Measurements from ENCODE around the gene CCDC28A. TPM values are rescaled to one million over a fixed set of nuclear protein-coding genes. Genes with fewer than 3 reads are reported as not detected.

Gene CCDC28A
- total RNA-seq, 2 donors from 2014 or later = 13.3 to 30.7 TPM

GRCh38 chr6:138803861-138804260 is 30.3 kb downstream of the CCDC28A start:
- no peak for TF ChIP-seq CTCF (IDR thresholded peaks at IDR 0.05)
- Histone ChIP-seq H3K9ac (ENCODE audit: low read depth in 2 of 2, low read length in 2 of 2) (no peak overlapping the region), H3K27ac (no peak overlapping the region), H3K27me3 (no peaks in the 10 kb centered on the region), H3K36me3 (no peaks in the 10 kb centered on the region), H3K4me1 (no peaks in the 10 kb centered on the region), H3K9me3 (no peaks in the 10 kb centered on the region), H3K4me3 (no peak overlapping the region)
- intact Hi-C loops (cut with DNase I) = no loop called here
- DNase-seq = no peak

GRCh38 chr6:138805016-138805765 is 31.6 kb downstream of the CCDC28A start:
- no peak for TF ChIP-seq CTCF (IDR thresholded peaks at IDR 0.05)
- H3K36me3 ChIP-seq = no peaks in the 10 kb centered on the region
- H3K27me3 ChIP-seq = no peaks in the 10 kb centered on the region
- H3K4me3 ChIP-seq = no peak overlapping the region
- intact Hi-C loops (cut with DNase I) = no loop called here
- no peak overlapping the region for H3K27ac ChIP-seq
- H3K9me3 ChIP-seq = no peaks in the 10 kb centered on the region
- no peaks in the 10 kb centered on the region for H3K4me1 ChIP-seq
- no peak overlapping the region for H3K9ac ChIP-seq (ENCODE audit: low read depth in 2 of 2, low read length in 2 of 2)
- no peak for DNase-seq

- H3K4me3 ChIP-seq = no peak overlapping the region
- H3K4me1 ChIP-seq = no peaks in the 10 kb centered on the region
- TF ChIP-seq CTCF (IDR thresholded peaks at IDR 0.05) = no peak
- DNase-seq = no peak
- H3K27ac ChIP-seq = no peak overlapping the region
- H3K36me3 ChIP-seq = no peaks in the 10 kb centered on the region
- H3K9me3 ChIP-seq = no peaks in the 10 kb centered on the region
- intact Hi-C loops (cut with DNase I) = no loop called here
- H3K9ac ChIP-seq (ENCODE audit: low read depth in 2 of 2, low read length in 2 of 2) = no peak overlapping the region
- H3K27me3 ChIP-seq = no peaks in the 10 kb centered on the region
These were observed 33.3 kb downstream of the CCDC28A start for GRCh38 chr6:138806889-138807288.

GRCh38 chr6:138809677-138810076 is 36.1 kb downstream of the CCDC28A start:
- intact Hi-C loops (cut with DNase I) = loop anchor here (10.0 kb wide), 1 partner anchor 305 kb away; no protein-coding TSS in a partner anchor
- no peak for TF ChIP-seq CTCF (IDR thresholded peaks at IDR 0.05)

GRCh38 chr6:138811866-138812265 is 38.3 kb downstream of the CCDC28A start:
- intact Hi-C loops (cut with DNase I) = loop anchor here (10.0 kb wide), 1 partner anchor 303 kb away; no protein-coding TSS in a partner anchor
- no peak for TF ChIP-seq CTCF (IDR thresholded peaks at IDR 0.05)
- H3K27me3 ChIP-seq = no peaks in the 10 kb centered on the region
- DNase-seq = no peak
- H3K4me3 ChIP-seq = no peak overlapping the region
- no peak overlapping the region for H3K9ac ChIP-seq (ENCODE audit: low read depth in 2 of 2, low read length in 2 of 2)
- no peaks in the 10 kb centered on the region for H3K9me3 ChIP-seq
- H3K27ac ChIP-seq = no peak overlapping the region
- H3K36me3 ChIP-seq = no peaks in the 10 kb centered on the region
- no peaks in the 10 kb centered on the region for H3K4me1 ChIP-seq

More at GRCh38 chr6:138809677-138810076, 36.1 kb downstream of the CCDC28A start:
- H3K4me1 ChIP-seq = no peaks in the 10 kb centered on the region
- H3K9ac ChIP-seq (ENCODE audit: low read depth in 2 of 2, low read length in 2 of 2) = no peak overlapping the region
- H3K27ac ChIP-seq = no peak overlapping the region
- H3K9me3 ChIP-seq = no peaks in the 10 kb centered on the region
- H3K4me3 ChIP-seq = no peak overlapping the region
- H3K36me3 ChIP-seq = no peaks in the 10 kb centered on the region
- no peaks in the 10 kb centered on the region for H3K27me3 ChIP-seq
- DNase-seq = no peak

Data from colonic mucosa (tissue), 4 donors.